Measurements from ENCODE around the gene ADAMTSL2.

GRCh38 chr9:133584559-133585476 is 50.3 kb downstream of the ADAMTSL2 start:
- TF ChIP-seq MAX (IDR thresholded peaks at IDR 0.05) (no peak), EP300 (IDR thresholded peaks at IDR 0.05; ENCODE audit: borderline replicate concordance) (no peak), FOXM1 (IDR thresholded peaks at IDR 0.05; ENCODE audit: borderline replicate concordance, low read depth) (no peak), NFIC (IDR thresholded peaks at IDR 0.05) (no peak), REST (IDR thresholded peaks at IDR 0.05; ENCODE audit: low read depth) (no peak), TEAD4 (IDR thresholded peaks at IDR 0.05) (no peak), EGR1 (IDR thresholded peaks at IDR 0.05) (no peak), RAD21 (IDR thresholded peaks at IDR 0.05; ENCODE audit: low read depth) (no peak), YY1 (IDR thresholded peaks at IDR 0.05; ENCODE audit: low read depth) (no peak), ZBTB7A (IDR thresholded peaks at IDR 0.05; ENCODE audit: low read depth) (no peak), CEBPB (IDR thresholded peaks at IDR 0.05) (no peak), TAF1 (IDR thresholded peaks at IDR 0.05; ENCODE audit: low read depth) (no peak)
